Liver (tissue), 9 donors: Measurements from ENCODE around the gene CYP11A1. TPM values are rescaled to one million over a fixed set of nuclear protein-coding genes. Genes with fewer than 3 reads are reported as not detected.

Experiments used
- DNase-seq: peaks from one replicate; pipeline ENCODE4 v3.0.0-alpha.2; 2017; ENCODE audit warnings: low spot score
- H3K27ac ChIP-seq, 2 donors: one replicate each; pipeline ENCODE4 v1.7.0; 2013; ENCODE audit warnings: inconsistent platforms in 2 of 2, low read length in 2 of 2, control low read depth in 1 of 2, low read depth in 1 of 2, mild to moderate bottlenecking in 1 of 2
- H3K27me3 ChIP-seq, 4 donors: one replicate each; pipeline versions ENCODE4 v1.6.1 to v1.7.0; 2013; ENCODE audit warnings: low read length in 3 of 4, inconsistent platforms in 1 of 4, mild to moderate bottlenecking in 1 of 4, moderate library complexity in 1 of 4; ENCODE audit not compliant: control insufficient read depth in 4 of 4, insufficient read depth in 4 of 4
- H3K36me3 ChIP-seq, 4 donors: one replicate each; pipeline versions ENCODE4 v1.6.1 to v1.7.0; 2013; ENCODE audit warnings: low read length in 3 of 4, mild to moderate bottlenecking in 3 of 4, low read depth in 1 of 4, moderate library complexity in 1 of 4; ENCODE audit not compliant: control insufficient read depth in 4 of 4, insufficient read depth in 3 of 4
- H3K4me1 ChIP-seq, 4 donors: one replicate each; pipeline versions ENCODE4 v1.6.1 to v1.7.0; 2013; ENCODE audit warnings: low read length in 3 of 4, mild to moderate bottlenecking in 3 of 4, moderate library complexity in 1 of 4; ENCODE audit not compliant: control insufficient read depth in 4 of 4, insufficient read depth in 4 of 4
- H3K4me3 ChIP-seq, 3 donors: one replicate each; pipeline versions ENCODE4 v1.6.1 to v1.7.0; 2013; ENCODE audit warnings: low read length in 3 of 3, control low read depth in 1 of 3, low read depth in 1 of 3, mild to moderate bottlenecking in 1 of 3
- H3K9ac ChIP-seq, 2 donors: one replicate each; pipeline ENCODE4 v1.7.0; 2013; ENCODE audit warnings: low read length in 2 of 2, mild to moderate bottlenecking in 2 of 2, moderate library complexity in 2 of 2, control low read depth in 1 of 2, low read depth in 1 of 2
- H3K9me3 ChIP-seq, 4 donors: one replicate each; pipeline versions ENCODE4 v1.6.1 to v1.7.0; 2013; ENCODE audit warnings: low read length in 3 of 4; ENCODE audit not compliant: control insufficient read depth in 4 of 4
- CTCF ChIP-seq: fragments of 150-350 bp; IDR thresholded peaks from 2 replicates; pipeline ENCODE4 v1.5.1; 2017; ENCODE audit warnings: improper control_type of control experiment, low read depth, low read length; ENCODE audit not compliant: missing input control
- EGR1 ChIP-seq, 2 donors: IDR thresholded peaks; 2 replicates each; pipeline ENCODE4 v1.6.1; 2016 to 2018; ENCODE audit warnings: antibody characterized with exemption in 2 of 2, low read depth in 2 of 2
- FOXA1 ChIP-seq: IDR thresholded peaks from 2 replicates; pipeline ENCODE4 v1.6.1; 2016; ENCODE audit warnings: antibody characterized with exemption
- FOXA2 ChIP-seq: IDR thresholded peaks from 2 replicates; pipeline ENCODE4 v1.6.1; 2016; ENCODE audit warnings: antibody characterized with exemption
- HNF4G ChIP-seq: IDR thresholded peaks from 2 replicates; pipeline ENCODE4 v1.6.1; 2016; ENCODE audit warnings: antibody characterized with exemption
- JUND ChIP-seq, 2 donors: IDR thresholded peaks; 2 replicates each; pipeline ENCODE4 v1.6.1; 2016; ENCODE audit warnings: antibody characterized with exemption in 2 of 2
- MAX ChIP-seq: IDR thresholded peaks from 2 replicates; pipeline ENCODE4 v1.6.1; 2016; ENCODE audit warnings: antibody characterized with exemption
- NR2F2 ChIP-seq: IDR thresholded peaks from 2 replicates; pipeline ENCODE4 v1.6.1; 2016; ENCODE audit warnings: antibody characterized with exemption
- RAD21 ChIP-seq, 2 donors: IDR thresholded peaks; 2 replicates each; pipeline ENCODE4 v1.6.1; 2016; ENCODE audit warnings: antibody characterized with exemption in 2 of 2, mild to moderate bottlenecking in 2 of 2
- REST ChIP-seq: IDR thresholded peaks from 2 replicates; pipeline ENCODE4 v1.6.1; 2016; ENCODE audit warnings: antibody characterized with exemption, mild to moderate bottlenecking
- RXRA ChIP-seq, 2 donors: IDR thresholded peaks; 2 replicates each; pipeline ENCODE4 v1.6.1; 2017 to 2018; ENCODE audit warnings: antibody characterized with exemption in 2 of 2, mild to moderate bottlenecking in 1 of 2
- YY1 ChIP-seq: IDR thresholded peaks from 2 replicates; pipeline ENCODE4 v1.6.1; 2016; ENCODE audit warnings: antibody characterized with exemption, mild to moderate bottlenecking
- whole genome bisulfite sequencing: extraction: QIAGEN DNeasy Blood & Tissue Kit; methylation state at CpG from one replicate; pipeline ENCODE4 v1.1.7; 2013; 5-methylcytosine and 5-hydroxymethylcytosine counted together
- polyA plus RNA-seq, 2 donors: library from polyadenylated mRNA; stranded (reverse) in 1 of 2; unstranded in 1 of 2; fragments of 200-250 nt in 1 of 2; fragments of >200 nt in 1 of 2; fragmentation: Nextera tagmentation in 1 of 2; extraction: Ambion mirVana in 1 of 2; gene quantifications; one replicate each; pipeline versions ENCODE4 v1.2.1 to v1.2.3, GENCODE V29; 2013 to 2015
- total RNA-seq, 2 donors: library from RNA; depleted of rRNA; stranded (reverse); fragments of >200 nt; gene quantifications; one replicate each; pipeline ENCODE4 v1.2.3, GENCODE V29; 2014
- donor health status: healthy.
- donor health status: healthy.
- donor health status: healthy.
- donor health status: healthy.
- donor health status: healthy.

Gene CYP11A1
- total and polyA plus RNA-seq, 4 donors: 0.47 to 2.3 (median 1.9) TPM

GRCh38 chr15:74318376-74319137, 48.9 kb downstream of the CYP11A1 start:
- H3K27me3 ChIP-seq: peaks cover 0 to 3% (median 0%) of the 10 kb centered on the region in 4 donors
- TF ChIP-seq REST (no peak), CTCF (no peak), FOXA1 (no peak), RAD21 (IDR thresholded peaks at IDR 0.05) (no peak), MAX (no peak), RXRA (IDR thresholded peaks at IDR 0.05) (no peak), YY1 (no peak)
- no peaks in the 10 kb centered on the region for H3K9me3 ChIP-seq
- H3K4me3 ChIP-seq: no peak overlapping the region
- H3K36me3 ChIP-seq: no peaks in the 10 kb centered on the region
- H3K4me1 ChIP-seq: no peaks in the 10 kb centered on the region
- WGBS: 90% methylated on average over 6 of the region's 6 CpGs
- H3K27ac ChIP-seq: no peak overlapping the region
- H3K9ac ChIP-seq: no peak overlapping the region
- no peak for DNase-seq

GRCh38 chr15:74317820-74318375, 49.5 kb downstream of the CYP11A1 start:
- TF ChIP-seq FOXA2 (no peak), JUND (IDR thresholded peaks at IDR 0.05) (no peak), HNF4G (no peak), RAD21 (IDR thresholded peaks at IDR 0.05) (no peak), CTCF (no peak), EGR1 (IDR thresholded peaks at IDR 0.05; ENCODE audit: low read depth in 2 of 2) (no peak), FOXA1 (no peak), RXRA (IDR thresholded peaks at IDR 0.05) (no peak), NR2F2 (no peak)
- Histone ChIP-seq H3K9ac (no peak overlapping the region), H3K4me3 (no peak overlapping the region), H3K9me3 (no peaks in the 10 kb centered on the region), H3K36me3 (no peaks in the 10 kb centered on the region), H3K4me1 (no peaks in the 10 kb centered on the region), H3K27ac (peak overlapping the region in 1 of 2 donors; percentile 12), H3K27me3 (peaks cover 0 to 3% (median 0%) of the 10 kb centered on the region in 4 donors)
- DNase-seq: no peak
- 71% methylated on average over 8 of the region's 8 CpGs for WGBS
